Measurements from ENCODE around the gene IDH1. TPM values are rescaled to one million over a fixed set of nuclear protein-coding genes. Genes with fewer than 3 reads are reported as not detected.

Gene IDH1
- 10 to 100 TPM in 2 of 6 donors, 1 to 10 TPM in 4; 6.7 to 10.6 (median 8.7) TPM for polyA plus RNA-seq (ENCODE audit: low read depth in 6 of 6)

DNA sequence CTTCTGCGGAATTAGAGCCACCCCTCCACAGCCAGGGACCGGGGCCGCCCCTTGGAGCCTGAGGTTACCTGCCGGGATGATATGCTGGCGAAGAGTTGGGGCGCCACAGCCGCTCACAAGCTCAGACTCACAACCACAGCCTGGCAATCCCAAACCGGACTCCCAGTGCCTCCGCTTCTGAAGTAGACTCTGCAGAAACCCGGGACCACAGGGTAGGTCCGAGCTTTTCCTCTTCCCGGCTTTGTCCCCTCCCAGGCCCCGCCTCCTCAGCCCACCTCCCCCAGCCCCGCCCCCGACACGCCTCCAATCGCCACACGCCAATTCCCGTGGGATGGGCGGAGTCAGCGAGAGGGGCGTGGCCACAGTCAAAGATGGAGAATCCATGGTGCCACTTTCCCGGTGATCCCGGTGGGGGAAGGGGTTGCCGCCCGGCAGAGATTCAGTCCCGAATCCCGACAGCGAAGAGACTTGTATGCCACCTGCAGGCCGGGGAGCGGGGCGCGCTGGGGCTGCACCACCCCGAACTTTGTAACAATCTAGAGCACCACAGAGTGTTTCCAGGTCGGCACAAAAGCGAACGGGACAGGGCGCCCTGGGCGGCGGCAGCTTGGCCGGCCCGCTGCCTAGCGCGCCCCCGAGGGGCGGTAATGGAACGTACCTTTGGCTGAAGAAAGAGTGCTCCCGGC is at the start of gene IDH1:
Gene IDH1 (minus strand): TSS at position 201 of the 686 bp plus-strand sequence. CDS start 3,520 bp downstream, outside the sequence.
- H3K9me3 Mint-ChIP-seq, result no peaks in the 10 kb centered on the region
- no peaks in the 10 kb centered on the region for H3K27me3 Mint-ChIP-seq
- H3K27ac Mint-ChIP-seq, result peak within 1 kb of the TSS; percentile 88 to 99 (median 94)
- peak; percentile 91 for DNase-seq
- peak within 1 kb of the TSS; percentile 95 to 100 (median 98) for H3K4me3 Mint-ChIP-seq
- H3K4me1 Mint-ChIP-seq, result peaks cover 33 to 53% (median 46%) of the 10 kb centered on the region in 3 donors
- H3K36me3 Mint-ChIP-seq, result peaks cover under 1 to 8% of the 10 kb centered on the region in 2 donors
- ATAC-seq (ENCODE audit: low read depth in 2 of 2), result peak; percentile 64 to 68

DNA sequence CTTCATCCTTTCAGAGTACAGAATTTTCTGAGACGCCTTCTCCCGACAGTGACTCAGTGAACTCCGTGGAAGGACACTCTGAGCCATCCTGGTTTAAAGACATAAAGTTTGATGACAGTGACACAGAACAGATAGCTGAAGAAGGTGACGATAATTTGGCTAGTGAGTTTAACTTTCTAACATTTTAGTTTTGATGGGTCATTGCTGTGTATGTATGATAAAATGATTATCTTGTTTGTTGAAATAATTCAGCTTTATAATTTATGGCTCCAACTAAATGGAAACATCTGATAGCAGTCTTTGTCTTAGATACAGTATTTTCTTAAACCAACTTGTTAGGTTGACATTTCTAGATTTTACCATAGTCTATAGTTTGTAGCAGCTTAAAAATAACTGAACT is 49.3 kb upstream of the IDH1 start:
- Mint-ChIP-seq H3K9me3 (no peaks in the 10 kb centered on the region), H3K27me3 (no peaks in the 10 kb centered on the region), H3K4me3 (no peak overlapping the region), H3K36me3 (peaks cover 29 to 49% of the 10 kb centered on the region in 2 donors), H3K27ac (peak overlapping the region in 1 of 6 donors; percentile 35), H3K4me1 (peaks cover 0 to 6% (median 6%) of the 10 kb centered on the region in 3 donors)
- ATAC-seq (ENCODE audit: low read depth in 2 of 2) (no peak), DNase-seq (no peak)

DNA sequence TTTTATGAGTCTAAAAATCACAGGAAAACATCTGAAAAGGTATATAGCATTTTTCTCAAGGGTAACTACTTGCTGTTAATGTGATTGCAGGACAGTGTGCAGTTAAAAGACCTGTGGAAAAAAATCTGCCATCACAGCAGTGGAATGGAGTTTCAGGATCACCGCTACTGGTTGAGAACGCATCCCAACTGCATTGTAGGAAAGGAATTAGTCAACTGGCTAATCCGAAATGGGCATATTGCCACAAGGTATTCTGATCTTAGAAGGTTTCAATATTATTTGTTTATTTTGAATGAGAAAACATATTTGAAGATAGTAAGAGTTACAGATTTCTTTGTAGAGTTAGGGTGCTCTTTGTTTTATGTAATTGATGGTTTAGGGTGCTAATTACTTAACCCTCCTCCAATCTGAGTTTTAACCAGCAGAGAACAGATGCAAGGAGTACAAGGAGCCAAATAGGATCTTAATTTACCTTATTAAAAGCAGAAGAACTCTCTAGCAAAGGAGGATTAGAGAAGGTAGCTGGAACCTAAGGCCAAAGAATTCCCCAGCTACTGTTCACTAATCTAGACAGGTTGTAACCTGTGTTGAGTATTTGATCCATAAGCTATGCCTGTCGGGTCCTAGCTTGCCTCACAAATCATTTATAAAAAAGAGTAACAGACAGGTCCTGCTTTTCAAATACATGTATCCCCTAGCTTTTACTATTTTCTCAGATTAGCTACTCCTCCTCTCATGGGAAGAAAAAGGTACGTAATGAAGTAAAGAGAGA is 46.2 kb upstream of the IDH1 start:
- Mint-ChIP-seq H3K36me3 (peaks cover 29 to 47% of the 10 kb centered on the region in 2 donors), H3K4me3 (no peak overlapping the region), H3K9me3 (no peaks in the 10 kb centered on the region), H3K27ac (peak overlapping the region in 3 of 6 donors; percentile 15 to 40 (median 34)), H3K27me3 (no peaks in the 10 kb centered on the region), H3K4me1 (peaks cover 7 to 26% (median 10%) of the 10 kb centered on the region in 3 donors)
- no peak for ATAC-seq (ENCODE audit: low read depth in 2 of 2)
- DNase-seq, result no peak

DNA sequence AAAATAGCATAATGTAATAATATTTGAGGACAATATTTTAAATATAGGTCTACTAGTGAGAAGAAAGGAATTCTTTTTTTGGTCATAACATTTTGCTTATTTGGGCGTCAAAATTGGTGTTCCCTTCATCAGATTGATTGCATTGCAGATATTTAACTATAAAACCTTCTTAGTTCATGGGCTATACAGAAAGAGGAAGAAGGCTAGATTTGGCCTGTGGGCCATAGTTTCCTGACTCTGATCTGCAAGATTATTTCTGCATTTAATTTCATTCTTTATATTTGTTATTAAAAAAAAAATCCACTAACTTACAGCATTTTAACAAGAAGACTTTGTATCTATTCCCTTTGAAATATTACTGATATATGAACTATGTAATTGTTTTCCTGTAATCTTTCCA is 43.1 kb upstream of the IDH1 start:
- ATAC-seq (ENCODE audit: low read depth in 2 of 2) (peak in 1 of 2 donors; percentile 55), DNase-seq (no peak)
- Mint-ChIP-seq H3K9me3 (no peaks in the 10 kb centered on the region), H3K4me3 (no peak overlapping the region), H3K36me3 (peaks cover 32 to 33% of the 10 kb centered on the region in 2 donors), H3K27me3 (no peaks in the 10 kb centered on the region), H3K27ac (peak overlapping the region in 1 of 6 donors; percentile 24), H3K4me1 (peaks cover 25 to 54% (median 32%) of the 10 kb centered on the region in 3 donors)

DNA sequence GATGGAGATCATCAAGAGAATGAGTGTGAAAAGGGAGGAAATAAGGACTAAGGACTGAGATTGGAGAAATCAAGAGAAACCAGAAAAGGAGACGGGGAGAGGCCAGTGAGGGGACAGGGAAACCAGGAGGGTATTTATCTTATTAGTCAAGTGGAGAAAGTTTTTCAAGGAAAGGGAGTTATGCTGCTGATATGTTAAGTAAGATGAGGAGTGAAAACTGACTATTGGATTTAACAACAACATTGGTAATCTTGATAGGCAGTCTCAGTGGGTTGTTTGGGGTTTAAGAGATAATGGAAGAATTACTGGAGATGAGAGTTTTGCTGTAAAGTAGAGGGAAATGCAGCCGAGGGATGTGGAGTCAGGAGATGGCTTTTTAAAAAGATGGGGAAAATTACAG is 41.7 kb upstream of the IDH1 start:
- DNase-seq, result no peak
- Mint-ChIP-seq H3K4me3 (peak overlapping the region in 1 of 8 donors; percentile 22), H3K36me3 (peaks cover 35 to 44% of the 10 kb centered on the region in 2 donors), H3K27me3 (no peaks in the 10 kb centered on the region), H3K9me3 (peaks cover 0 to 2% (median 0%) of the 10 kb centered on the region in 7 donors), H3K27ac (peak overlapping the region in 4 of 6 donors; percentile 12 to 85 (median 30)), H3K4me1 (peaks cover 32 to 62% (median 42%) of the 10 kb centered on the region in 3 donors)
- no peak for ATAC-seq (ENCODE audit: low read depth in 2 of 2)

DNA sequence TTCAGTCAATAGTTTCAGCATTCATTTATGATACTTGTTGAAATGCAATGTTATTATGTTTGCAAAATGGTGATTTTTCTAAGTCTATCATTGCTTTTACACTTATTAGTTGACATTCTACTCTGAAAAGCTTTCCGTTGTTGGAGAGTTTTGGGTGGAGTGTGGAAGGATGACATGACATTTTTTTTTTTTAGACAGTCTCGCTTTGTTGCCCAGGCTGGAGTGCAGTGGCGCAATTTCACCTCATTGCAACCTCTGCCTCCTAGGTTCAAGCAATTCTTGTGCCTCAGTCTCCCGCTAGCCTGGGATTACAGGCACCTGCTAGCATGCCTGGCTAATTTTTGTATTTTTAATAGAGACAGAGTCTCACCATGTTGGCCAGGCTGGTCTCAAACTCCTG is 41.0 kb upstream of the IDH1 start:
- Mint-ChIP-seq H3K9me3 (peaks cover 0 to 3% (median 2%) of the 10 kb centered on the region in 7 donors), H3K27me3 (no peaks in the 10 kb centered on the region), H3K27ac (peak overlapping the region in 4 of 6 donors; percentile 16 to 95 (median 74)), H3K4me3 (no peak overlapping the region), H3K36me3 (peaks cover 43 to 52% of the 10 kb centered on the region in 2 donors), H3K4me1 (peaks cover 34 to 67% (median 42%) of the 10 kb centered on the region in 3 donors)
- DNase-seq, result no peak
- ATAC-seq (ENCODE audit: low read depth in 2 of 2), result no peak

DNA sequence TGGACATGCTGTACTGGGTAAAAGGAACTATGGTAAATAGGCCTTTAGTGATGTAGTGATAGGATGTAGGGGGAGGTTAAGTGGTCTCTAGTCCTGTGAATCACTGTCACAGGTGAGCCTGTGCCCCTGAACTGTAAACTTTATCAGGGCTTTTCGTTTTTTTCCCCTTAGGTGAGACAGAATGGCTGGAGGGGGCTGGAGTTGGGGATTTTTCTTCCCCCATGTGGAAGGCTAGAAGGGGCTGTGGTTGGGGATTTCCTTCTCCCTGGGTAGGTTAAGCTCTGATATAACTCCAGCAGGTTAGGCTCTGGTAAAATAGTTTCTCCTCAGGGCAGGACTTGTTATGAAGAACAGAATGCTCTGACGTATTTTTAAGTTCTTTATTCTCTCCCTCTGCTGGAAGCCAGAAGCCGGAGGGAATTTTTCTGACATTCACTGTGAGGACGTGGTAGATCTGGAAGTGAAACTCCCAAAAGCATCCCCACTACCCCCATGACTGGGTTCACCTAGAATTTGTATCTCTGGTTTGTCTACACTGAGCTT is 39.7 kb upstream of the IDH1 start:
- DNase-seq (peak; percentile 17), ATAC-seq (ENCODE audit: low read depth in 2 of 2) (peak; percentile 74 to 82)
- peak overlapping the region in 7 of 8 donors; percentile 6 to 62 (median 33) for H3K4me3 Mint-ChIP-seq
- H3K36me3 Mint-ChIP-seq, result peaks cover 41 to 53% of the 10 kb centered on the region in 2 donors
- H3K9me3 Mint-ChIP-seq, result peaks cover 0 to 11% (median 5%) of the 10 kb centered on the region in 7 donors
- H3K4me1 Mint-ChIP-seq, result peaks cover 34 to 63% (median 42%) of the 10 kb centered on the region in 3 donors
- H3K27ac Mint-ChIP-seq, result peak overlapping the region; percentile 69 to 95 (median 90)
- H3K27me3 Mint-ChIP-seq, result no peaks in the 10 kb centered on the region

DNA sequence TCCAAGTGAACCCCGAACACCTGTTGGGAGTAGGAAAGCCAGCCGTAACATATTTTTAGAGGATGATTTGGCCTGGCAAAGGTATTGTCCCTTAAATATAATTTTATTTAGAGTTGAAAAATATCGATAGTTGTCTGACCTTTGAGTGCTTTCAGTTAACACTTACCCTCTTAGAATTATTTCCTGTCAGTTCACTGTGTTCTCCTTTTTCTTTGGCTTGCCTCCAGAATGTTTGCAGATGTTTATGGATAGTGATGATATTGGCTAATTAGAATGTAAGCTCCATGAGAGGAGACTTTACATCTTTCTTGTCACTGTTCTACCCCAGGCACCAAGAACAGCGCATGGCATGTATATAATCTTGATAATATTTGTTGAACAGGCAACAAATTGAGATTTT is 31.0 kb upstream of the IDH1 start:
- peaks cover 0 to 7% (median 2%) of the 10 kb centered on the region in 7 donors for H3K9me3 Mint-ChIP-seq
- DNase-seq, result no peak
- peaks cover 13 to 20% (median 16%) of the 10 kb centered on the region in 3 donors for H3K4me1 Mint-ChIP-seq
- peak overlapping the region in 1 of 8 donors; percentile 32 for H3K4me3 Mint-ChIP-seq
- H3K27me3 Mint-ChIP-seq, result no peaks in the 10 kb centered on the region
- H3K27ac Mint-ChIP-seq, result peak overlapping the region; percentile 53 to 92 (median 72)
- ATAC-seq (ENCODE audit: low read depth in 2 of 2), result no peak
- peaks cover 27 to 30% of the 10 kb centered on the region in 2 donors for H3K36me3 Mint-ChIP-seq

DNA sequence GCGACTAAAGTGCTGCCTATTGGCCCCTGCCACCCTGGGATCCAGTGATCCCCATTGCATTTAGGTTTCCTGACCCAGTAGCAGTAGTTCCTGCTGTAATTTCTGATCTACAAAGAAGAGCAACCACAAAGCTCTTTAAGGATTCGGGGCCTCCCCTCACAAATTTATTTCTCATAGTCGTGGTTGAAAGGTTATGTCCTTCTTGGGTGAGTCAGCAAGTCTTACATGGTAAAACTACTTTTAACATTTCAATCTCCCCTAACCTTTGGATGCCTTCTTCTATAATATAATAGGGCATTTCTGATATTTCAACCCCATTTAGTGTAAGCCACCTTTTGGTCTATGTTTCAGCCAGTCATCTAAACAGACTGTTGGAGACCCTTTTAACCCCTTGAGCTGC is 26.1 kb upstream of the IDH1 start:
- Mint-ChIP-seq H3K9me3 (peaks cover 0 to 13% (median 2%) of the 10 kb centered on the region in 7 donors), H3K4me1 (peaks cover 22 to 33% (median 23%) of the 10 kb centered on the region in 3 donors), H3K27me3 (no peaks in the 10 kb centered on the region), H3K36me3 (peaks cover 46 to 49% of the 10 kb centered on the region in 2 donors), H3K27ac (peak overlapping the region in 3 of 6 donors; percentile 11 to 91 (median 57)), H3K4me3 (no peak overlapping the region)
- ATAC-seq (ENCODE audit: low read depth in 2 of 2), result no peak
- DNase-seq, result no peak

DNA sequence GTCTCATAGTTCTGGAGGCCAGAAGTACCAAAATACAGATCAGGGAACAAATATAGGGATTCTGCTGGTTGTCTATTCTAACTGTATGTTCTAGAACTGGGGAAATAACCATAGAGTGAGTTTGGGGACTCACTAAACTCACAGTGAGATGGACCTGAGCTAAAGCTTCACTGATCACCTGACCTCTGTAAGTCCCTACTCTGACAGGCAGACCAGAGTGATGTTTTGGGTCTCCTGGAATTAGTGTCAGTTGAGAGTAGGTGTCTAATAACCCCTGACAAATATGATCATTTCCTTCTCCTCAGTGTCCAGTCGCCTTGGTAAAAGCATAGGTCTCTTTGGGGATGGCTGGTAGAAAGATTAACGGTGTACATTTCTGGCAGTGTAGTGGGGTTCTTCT is 25.4 kb upstream of the IDH1 start:
- Mint-ChIP-seq H3K27me3 (no peaks in the 10 kb centered on the region), H3K4me3 (peak overlapping the region in 1 of 8 donors; percentile 10), H3K27ac (peak overlapping the region in 4 of 6 donors; percentile 20 to 91 (median 62)), H3K4me1 (peaks cover 18 to 26% (median 24%) of the 10 kb centered on the region in 3 donors), H3K36me3 (peaks cover 40 to 55% of the 10 kb centered on the region in 2 donors), H3K9me3 (peaks cover 0 to 13% (median 2%) of the 10 kb centered on the region in 7 donors)
- DNase-seq (no peak), ATAC-seq (ENCODE audit: low read depth in 2 of 2) (no peak)

DNA sequence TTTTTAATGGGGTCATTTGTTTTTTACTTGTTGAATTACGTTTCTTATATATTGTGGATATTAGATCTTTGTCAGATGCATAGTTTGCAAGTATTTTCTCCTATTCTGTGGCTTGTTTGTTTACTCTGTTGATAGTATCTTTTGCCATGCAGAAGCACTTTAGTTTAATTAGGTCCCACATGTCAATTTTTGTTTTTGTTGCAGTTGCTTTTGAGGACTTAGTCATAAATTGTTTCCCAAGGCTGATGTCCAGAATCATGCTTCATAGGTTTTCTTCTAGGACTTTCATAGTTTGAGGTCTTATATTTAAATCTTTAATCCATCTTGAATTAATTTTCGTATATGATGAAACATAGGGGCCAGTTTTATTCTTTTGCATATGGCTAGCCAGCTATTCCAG is 24.4 kb upstream of the IDH1 start:
- H3K4me3 Mint-ChIP-seq, result no peak overlapping the region
- ATAC-seq (ENCODE audit: low read depth in 2 of 2), result no peak
- peaks cover 42 to 62% of the 10 kb centered on the region in 2 donors for H3K36me3 Mint-ChIP-seq
- no peaks in the 10 kb centered on the region for H3K27me3 Mint-ChIP-seq
- peaks cover 20 to 31% (median 24%) of the 10 kb centered on the region in 3 donors for H3K4me1 Mint-ChIP-seq
- no peak for DNase-seq
- peaks cover 0 to 13% (median 2%) of the 10 kb centered on the region in 7 donors for H3K9me3 Mint-ChIP-seq
- H3K27ac Mint-ChIP-seq, result no peak overlapping the region

DNA sequence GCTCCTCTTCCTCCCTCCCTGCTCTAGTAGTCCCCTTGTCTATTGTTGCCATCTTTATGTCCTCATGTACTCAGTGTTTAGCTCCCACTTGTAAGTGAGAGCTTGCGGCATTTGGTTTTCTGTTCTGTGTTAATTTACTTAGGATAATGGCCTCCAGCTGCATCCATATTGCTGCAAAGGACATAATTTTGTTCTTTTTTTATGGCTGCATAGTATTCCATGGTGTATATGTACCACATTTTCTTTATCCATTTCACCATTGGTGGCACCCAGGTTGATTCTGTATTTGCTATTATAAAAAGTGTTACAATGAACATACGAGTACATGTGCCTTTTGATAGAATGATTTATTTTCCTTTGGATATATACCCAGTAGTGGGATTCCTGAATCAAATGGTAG is 23.7 kb upstream of the IDH1 start:
- no peaks in the 10 kb centered on the region for H3K27me3 Mint-ChIP-seq

DNA sequence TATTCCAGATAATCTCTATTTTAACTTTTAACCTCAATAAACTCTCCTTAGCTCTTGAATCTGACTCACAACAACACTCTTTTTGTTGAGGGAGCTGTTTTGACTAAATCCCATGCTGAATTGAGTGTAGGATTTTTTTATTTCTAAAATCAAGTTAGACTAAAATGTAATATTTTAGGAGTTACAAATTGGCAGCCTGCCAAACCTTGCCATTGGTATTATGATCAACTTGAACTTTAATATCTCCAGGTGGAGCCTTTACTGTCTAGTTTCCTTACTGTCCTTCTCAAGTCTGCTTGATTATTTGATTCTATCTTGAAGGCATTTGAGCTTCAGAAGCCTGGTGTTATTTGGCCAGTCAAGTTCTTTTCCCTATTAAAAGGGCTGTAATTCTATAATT is 19.9 kb upstream of the IDH1 start:
- peaks cover 14 to 31% (median 23%) of the 10 kb centered on the region in 3 donors for H3K4me1 Mint-ChIP-seq
- peaks cover 45 to 57% of the 10 kb centered on the region in 2 donors for H3K36me3 Mint-ChIP-seq
- ATAC-seq (ENCODE audit: low read depth in 2 of 2) (no peak), DNase-seq (no peak)
- no peak overlapping the region for H3K4me3 Mint-ChIP-seq
- H3K27ac Mint-ChIP-seq, result no peak overlapping the region
- H3K27me3 Mint-ChIP-seq, result no peaks in the 10 kb centered on the region
- H3K9me3 Mint-ChIP-seq, result peaks cover 0 to 13% (median 2%) of the 10 kb centered on the region in 7 donors

More for the DNA sequence above, 23.7 kb upstream of the IDH1 start:
- H3K9me3 Mint-ChIP-seq, result peaks cover 0 to 13% (median 2%) of the 10 kb centered on the region in 7 donors
- H3K36me3 Mint-ChIP-seq, result peaks cover 49 to 67% of the 10 kb centered on the region in 2 donors
- peak overlapping the region in 3 of 6 donors; percentile 12 to 76 (median 20) for H3K27ac Mint-ChIP-seq
- DNase-seq, result no peak
- no peak for ATAC-seq (ENCODE audit: low read depth in 2 of 2)
- H3K4me1 Mint-ChIP-seq, result peaks cover 24 to 35% (median 28%) of the 10 kb centered on the region in 3 donors
- no peak overlapping the region for H3K4me3 Mint-ChIP-seq
